Fibroblast of skin of scalp (primary cell): ENCODE data around the gene BHLHE40.
"Not testable (repeated sequence)": the region's sequence is repeated elsewhere in the genome, so short reads cannot be mapped to it uniquely, and the experiment has no call there.

ENCODE experiments used
- DNase-seq: peaks from one replicate; pipeline ENCODE4 v3.0.0-alpha.2; 2013

Gene BHLHE40

DNA sequence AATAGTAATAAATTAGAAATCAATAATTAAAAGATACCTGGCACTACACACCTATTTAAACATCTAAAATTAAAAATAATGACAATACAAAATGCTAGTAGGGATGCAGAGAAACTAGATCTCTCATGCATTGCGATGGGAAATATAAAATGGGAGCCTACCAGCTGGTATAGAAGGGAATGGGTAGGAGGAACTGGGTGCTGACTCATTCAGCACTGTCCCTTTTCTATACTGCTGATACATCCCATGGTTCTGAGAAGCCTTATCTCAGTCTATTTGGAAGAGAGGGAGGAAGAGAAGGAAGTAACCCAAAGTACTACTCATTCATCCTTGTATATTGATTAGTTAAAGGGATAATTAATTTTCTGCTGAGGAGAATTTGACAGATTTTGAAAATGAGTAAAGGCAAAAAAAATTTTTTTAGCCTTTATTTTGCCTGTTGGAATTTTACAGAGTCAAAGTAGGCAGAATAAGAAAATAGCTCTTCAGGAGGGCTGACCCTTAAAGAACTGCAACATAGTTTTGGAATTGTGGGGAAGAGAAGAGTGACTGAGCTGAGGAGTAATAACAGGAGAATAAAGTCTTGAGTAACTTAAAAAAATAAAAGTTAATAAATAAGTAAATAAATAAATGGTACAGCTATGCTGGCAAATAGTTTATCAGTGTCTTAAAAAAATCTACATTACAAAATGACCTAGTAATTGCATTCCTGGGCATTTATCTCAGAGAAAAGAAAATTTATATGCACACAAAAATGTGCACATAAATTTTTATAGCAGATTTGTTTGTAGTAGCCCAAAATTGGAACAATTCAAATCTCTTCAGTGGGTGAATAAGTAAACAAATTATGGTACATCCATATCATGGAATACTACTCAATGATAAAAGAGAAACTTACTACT lies 15.3 kb upstream of the BHLHE40 start:
- peak; percentile 26 for DNase-seq

DNA sequence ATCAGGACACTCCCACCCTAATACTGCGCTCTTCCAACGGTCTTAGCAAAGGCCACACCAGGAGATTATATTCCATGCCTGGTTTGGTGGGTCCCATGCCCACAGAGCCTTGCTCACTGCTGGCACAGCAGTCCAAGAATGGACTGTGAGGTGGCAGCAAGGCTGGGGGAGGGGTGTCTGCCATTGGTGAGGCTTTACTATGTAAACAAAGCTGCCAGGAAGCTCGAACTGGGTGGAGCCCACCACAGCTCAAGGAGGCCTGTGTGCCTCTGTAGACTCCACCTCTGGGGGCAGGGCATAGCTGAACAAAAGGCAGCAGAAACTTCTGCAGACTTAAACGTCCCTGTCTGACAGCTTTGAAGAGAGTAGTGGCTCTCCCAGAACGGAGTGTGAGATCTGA lies 13.2 kb upstream of the BHLHE40 start:
- DNase-seq, result not testable (repeated sequence)

DNA sequence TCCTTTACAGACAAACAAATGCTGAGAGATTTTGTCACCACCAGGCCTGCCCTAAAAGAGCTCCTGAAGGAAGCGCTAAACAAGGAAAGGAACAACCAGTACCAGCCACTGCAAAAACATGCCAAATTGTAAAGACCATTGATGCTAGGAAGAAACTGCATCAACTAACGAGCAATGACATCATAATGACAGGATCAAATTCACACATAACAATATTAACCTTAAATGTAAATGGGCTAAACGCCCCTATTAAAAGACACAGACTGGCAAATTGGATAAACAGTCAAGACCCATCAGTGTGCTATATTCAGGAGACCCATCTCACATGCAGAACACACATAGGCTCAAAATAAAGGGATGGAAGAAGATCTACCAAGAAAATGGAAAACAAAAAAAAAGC lies 11.6 kb upstream of the BHLHE40 start:
- DNase-seq, result not testable (repeated sequence)

DNA sequence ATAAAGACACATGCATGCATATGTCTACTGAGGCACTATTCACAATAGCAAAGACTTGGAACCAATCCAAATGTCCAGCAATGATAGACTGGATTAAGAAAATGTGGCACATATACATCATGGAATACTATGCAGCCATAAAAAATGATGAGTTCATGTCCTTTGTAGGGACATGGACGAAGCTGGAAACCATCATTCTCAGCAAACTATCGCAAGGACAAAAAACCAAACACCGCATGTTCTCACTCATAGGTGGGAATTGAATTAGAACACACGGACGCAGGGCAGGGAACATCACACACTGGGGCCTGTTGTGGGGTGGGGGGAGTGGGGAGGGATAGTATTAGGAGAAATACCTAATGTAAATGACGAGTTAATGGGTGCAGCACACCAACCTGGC lies 7.8 kb upstream of the BHLHE40 start:
- not testable (repeated sequence) for DNase-seq

DNA sequence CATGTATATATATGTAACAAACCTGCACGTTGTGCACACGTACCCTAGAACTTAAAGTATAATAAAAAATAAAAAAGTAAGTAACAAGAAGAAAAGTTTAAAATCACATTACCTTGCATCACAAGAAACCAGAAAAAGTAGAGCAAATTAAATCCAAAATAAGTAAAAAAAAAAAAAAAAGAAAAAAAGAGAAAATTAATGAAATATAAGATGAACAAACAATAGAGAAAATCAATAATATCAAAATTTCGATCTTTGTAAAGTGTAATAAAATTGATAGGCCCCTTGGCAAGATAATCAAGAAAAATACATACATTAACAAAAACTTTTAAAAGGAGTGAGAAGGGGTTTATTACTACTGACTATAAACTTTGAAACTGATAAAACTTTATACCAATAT lies 7.4 kb upstream of the BHLHE40 start:
- no peak for DNase-seq

DNA sequence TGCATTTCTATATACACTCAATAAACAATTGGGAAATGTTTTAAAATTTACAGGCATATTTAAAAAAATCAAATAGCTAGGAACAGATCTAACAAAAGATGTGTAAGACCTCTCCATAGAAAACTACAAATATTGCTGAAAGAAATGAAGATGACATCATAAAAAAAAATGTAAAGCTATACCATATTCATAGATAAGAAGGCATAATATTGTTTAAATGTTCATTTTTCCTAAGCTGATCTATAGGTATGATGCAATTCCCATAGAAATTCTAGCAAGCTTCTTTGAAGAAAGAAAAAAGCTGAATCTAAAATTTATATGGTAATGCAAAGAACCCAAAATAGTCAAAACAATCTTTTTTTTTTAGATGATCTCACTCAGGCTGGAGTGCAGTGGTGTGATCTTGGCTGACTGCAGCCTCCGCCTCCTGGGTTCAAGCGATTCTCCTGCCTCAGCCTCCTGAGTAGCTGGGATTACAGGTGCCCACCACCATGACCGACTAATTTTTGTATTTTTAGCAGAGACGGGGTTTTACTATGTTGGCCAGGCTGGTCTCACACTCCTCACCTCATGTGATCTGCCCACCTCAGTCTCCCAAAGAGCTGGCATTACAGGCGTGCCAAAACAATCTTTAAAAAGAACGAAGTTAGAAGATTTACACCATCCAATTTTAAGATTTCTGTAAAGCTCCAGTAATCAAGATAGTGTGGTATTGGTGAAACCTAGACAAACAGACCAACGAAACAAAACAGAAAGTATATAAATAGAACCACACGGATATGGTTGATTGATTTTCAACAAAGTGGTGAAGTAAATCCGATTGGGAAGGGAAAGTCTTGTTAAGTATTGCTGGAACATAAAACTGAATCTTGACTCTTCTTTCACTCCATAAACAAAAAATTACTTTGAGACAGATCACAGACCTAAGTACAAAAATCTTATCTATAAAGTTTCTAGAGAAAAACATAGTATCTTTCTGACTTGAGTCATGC lies 6.3 kb upstream of the BHLHE40 start:
- no peak for DNase-seq

DNA sequence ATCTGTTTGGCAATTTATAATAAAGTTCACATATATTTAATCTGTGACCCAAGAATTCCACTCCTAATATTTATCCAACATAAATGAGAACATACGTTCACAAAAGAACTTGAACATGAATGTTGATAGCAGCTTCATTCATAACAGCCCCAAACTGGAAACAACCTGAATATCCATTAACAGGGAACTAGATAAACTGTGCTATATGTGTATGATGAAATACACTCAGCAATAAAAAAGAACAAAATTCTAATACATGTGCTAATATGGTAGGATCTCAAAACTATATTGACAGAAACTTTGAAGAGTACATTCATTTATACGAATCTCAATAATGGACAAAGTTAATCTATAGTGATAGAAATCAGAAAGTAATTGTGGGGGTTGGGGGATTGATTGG lies 5.1 kb upstream of the BHLHE40 start:
- DNase-seq, result no peak

DNA sequence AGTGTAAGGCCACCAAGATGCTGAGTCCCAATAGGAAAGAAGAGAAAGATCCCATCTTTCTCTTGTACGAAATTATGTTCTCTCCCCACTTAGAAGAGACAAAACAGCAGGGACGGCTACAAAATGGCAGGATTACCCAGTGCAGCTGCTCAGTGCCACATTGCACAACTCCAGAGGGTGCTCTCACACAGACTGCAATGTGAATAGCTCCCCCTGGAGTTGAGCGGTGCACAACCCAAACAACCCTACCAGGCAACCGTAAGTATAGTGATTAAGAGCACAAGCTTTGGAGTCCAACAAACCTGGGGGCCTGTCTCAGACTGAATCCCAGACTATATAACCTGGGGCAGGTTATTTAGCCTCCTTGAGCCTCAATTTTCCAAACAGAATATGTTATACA lies 3.1 kb upstream of the BHLHE40 start:
- peak; percentile 67 for DNase-seq

DNA sequence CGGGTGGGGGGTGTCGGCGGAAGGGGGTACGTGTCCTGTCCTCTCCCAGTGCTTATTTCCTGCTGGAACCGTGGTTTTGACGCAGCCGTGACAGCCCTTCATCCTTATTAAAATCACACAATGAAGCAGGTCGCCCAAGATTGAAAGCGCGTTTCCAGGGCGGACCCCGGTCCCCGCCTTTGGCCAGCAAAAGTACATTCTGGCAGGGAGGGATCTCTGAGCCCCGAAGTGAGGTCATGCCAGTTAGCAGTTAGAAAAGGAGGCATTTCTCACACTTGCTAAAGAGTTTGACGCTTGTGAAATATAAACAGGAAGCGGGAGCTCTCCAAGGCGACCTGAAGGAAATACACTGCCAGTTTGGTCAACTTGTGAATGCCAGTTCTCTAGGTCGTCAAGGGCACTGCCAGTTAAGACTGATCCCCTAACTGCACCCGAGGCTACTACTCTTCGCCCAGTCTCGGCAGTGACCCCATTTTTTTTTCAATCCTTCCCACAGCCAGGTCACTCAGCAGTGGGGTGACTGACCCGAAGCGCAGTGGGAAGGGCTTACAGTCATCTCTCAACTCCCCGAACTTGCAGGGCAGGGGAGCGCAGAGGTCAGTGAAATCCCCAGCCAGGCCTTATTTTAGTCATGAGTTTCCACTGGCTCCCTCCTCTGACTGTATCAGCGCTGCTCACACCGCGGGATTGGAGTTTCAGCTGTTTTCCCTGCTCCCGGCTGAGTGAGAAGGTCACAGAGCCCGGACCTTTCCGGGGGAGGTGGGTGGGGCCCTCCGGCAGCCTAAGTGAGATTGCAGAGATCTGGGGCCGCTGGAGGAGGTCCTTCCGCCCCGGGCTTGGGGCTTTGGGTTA lies 2.0 kb upstream of the BHLHE40 start:
- DNase-seq, result peak; percentile 67

DNA sequence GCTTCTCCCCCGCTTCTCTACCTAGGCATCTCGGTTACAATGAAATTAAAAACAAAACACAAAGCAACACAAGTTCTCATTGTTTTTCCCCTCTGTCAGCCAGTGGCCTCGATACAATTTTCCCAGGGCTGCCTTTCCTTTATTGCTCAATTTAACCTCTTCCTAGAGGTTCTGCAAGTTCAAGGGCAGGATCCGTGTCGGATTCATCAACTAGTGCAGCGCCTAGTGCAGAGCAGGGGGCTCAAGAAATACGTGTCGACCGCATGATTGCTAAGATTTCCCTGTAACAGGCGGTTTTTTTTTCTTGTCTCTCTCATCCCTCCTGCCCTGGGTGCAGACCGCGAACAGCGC lies 1.4 kb upstream of the BHLHE40 start:
- no peak for DNase-seq

DNA sequence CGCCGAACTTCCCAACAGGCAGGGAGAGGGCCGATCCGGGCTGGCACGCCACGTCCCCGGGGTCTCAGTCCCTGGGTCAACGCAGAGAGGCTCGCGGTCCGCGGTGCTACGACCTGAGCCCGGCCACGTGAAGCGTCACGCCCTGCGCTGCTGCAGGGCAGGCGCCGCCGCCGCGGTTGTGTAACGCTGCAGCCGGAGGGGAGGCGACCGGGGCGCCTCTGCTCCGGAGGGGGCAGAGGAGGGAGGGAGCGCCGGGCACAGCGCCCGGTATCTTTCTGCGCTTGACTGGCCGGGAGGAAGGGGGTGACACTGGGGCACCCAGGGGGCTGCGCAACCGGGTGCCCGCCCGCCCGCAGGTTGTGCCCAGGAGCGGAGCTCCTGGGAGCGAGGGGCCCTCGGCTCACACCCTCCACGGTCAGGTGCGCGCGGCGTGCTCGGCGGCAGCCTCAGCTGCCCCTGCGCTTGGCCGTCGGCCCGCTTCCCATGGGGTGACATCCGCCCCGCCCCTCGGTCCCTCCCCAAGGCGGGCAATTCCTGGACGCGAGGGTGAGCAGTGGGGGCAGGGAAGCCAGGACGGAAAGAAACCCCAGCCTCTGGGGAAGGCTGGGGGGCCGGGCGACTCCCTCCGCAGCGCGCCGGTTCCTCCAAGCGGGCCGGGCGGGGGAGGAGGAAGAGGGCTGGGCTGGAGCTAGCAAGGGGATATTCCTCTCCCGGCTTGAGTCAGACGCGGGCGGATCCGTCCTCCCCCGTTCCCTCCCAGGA lies 852 bp upstream of the BHLHE40 start:
- peak; percentile 99 for DNase-seq

DNA sequence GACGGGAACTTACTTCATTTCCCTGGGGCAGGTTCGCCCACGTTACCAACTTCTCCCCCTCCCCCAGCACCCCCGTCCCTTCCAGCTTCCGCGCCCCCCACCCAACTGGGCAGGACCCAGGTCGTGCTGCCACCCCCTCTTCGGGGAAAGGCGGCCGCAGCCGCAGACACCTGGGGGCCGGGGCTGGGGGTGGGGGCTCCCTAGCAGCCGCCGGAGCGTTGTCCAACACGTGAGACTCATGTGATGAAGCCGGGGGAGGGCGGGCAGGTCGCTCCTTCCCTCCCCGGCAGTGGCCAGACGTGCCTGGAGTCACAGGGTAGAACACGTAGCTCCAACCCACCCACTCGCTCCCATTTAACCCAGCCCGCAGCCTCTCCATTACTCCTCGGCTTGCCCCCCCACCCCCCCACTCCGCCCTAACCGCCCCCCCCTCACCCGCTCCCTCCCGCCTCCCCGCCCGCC lies 240 bp upstream of the BHLHE40 start:
- DNase-seq, result peak; percentile 98

DNA sequence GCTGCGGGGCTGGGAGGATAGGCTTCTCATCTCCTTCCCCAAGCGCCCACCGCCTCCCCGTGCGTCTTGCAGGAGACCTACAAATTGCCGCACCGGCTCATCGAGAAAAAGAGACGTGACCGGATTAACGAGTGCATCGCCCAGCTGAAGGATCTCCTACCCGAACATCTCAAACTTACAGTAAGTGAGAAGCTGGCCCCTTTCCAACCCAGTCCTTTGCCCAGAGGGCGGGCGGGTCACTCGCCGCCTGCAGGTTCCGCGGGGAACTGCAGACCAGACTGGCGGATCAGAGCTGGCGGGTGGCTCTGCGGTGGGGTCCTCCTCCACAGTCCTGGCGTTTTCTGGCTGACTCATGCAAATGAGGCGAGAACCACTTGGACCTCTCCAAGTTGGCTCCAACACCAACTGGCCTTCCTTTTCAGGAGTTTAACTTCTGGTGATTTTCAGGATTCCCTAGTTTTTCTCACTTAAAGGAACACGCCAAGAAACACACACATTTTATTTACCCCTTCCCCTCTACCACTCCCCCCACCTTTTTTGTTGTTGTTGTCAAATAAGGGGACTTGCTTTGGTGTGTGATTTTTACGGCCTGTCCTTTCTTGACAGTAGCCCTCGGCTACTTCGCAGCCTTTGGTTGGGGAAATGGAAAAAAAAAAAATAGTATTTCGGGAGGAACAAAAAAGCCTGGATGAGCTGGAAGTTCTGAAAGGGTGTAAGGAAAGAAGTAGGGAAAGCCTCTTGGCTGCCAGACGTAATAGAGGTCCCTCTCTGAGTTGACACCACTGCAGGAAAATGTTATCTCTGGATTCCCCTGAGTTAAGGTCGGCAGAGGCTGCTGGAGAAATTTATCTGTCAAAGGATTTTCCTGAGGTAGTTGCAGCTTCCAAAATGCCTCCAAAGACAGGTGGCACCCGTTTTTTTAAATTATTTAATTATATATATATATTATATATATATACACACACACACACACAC lies 1.3 kb downstream of the BHLHE40 start:
- DNase-seq, result peak; percentile 94

DNA sequence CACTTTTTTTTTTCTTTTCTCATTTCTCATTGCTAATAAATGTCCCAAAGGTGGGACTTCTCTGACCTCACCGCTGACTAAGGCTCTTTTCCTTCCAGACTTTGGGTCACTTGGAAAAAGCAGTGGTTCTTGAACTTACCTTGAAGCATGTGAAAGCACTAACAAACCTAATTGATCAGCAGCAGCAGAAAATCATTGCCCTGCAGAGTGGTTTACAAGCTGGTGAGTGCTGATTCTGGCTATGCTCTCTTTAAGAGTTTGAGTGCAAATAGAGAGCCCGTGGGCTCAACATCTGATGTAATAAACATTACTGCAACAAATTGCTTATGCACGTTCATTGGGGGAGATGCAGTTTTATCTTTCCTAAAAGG lies 2.0 kb downstream of the BHLHE40 start:
- DNase-seq, result no peak

DNA sequence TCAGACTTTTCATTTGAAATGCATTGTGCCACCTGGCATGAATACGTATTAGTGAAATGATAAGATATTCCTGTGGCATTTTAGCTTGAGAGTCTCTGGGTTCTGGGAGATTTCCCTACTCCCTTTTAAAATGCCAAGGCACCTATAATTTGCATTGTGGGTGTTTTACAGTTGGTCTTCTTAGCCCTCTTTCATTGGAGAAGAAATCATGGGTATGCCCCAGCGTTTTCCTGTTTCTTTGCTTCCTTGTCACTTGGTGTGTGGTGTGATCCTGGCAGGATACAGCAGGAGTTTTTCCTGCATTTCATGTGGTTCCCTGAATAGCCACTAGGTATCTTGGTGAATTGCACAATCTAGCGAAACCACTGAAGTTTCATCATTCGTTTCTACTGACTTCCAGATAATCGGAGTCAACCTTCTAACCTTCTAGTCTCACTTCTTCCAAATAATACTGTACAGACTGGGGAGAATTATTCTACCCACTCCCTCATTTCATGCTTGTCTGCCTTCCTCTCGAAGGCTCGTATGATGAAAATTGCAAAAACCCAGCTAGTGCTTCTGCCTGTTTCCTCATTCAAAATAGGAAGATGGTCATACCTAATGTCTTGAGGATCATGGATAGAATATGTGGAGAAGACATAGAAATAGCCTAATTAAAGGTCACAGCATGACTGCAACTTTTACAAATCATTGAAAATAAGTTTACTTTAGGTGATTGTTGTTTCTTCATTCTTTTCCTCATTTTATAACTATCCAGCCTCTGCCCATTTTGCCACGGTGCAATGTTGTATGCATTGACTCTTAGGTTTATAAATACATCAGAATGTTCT lies 2.6 kb downstream of the BHLHE40 start:
- peak; percentile 61 for DNase-seq

DNA sequence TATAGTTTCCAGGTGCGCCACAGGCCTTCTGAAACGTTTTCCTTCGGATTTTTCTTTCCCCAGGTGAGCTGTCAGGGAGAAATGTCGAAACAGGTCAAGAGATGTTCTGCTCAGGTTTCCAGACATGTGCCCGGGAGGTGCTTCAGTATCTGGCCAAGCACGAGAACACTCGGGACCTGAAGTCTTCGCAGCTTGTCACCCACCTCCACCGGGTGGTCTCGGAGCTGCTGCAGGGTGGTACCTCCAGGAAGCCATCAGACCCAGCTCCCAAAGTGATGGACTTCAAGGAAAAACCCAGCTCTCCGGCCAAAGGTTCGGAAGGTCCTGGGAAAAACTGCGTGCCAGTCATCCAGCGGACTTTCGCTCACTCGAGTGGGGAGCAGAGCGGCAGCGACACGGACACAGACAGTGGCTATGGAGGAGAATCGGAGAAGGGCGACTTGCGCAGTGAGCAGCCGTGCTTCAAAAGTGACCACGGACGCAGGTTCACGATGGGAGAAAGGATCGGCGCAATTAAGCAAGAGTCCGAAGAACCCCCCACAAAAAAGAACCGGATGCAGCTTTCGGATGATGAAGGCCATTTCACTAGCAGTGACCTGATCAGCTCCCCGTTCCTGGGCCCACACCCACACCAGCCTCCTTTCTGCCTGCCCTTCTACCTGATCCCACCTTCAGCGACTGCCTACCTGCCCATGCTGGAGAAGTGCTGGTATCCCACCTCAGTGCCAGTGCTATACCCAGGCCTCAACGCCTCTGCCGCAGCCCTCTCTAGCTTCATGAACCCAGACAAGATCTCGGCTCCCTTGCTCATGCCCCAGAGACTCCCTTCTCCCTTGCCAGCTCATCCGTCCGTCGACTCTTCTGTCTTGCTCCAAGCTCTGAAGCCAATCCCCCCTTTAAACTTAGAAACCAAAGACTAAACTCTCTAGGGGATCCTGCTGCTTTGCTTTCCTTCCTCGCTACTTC lies 3.8 kb downstream of the BHLHE40 start:
- no peak for DNase-seq

DNA sequence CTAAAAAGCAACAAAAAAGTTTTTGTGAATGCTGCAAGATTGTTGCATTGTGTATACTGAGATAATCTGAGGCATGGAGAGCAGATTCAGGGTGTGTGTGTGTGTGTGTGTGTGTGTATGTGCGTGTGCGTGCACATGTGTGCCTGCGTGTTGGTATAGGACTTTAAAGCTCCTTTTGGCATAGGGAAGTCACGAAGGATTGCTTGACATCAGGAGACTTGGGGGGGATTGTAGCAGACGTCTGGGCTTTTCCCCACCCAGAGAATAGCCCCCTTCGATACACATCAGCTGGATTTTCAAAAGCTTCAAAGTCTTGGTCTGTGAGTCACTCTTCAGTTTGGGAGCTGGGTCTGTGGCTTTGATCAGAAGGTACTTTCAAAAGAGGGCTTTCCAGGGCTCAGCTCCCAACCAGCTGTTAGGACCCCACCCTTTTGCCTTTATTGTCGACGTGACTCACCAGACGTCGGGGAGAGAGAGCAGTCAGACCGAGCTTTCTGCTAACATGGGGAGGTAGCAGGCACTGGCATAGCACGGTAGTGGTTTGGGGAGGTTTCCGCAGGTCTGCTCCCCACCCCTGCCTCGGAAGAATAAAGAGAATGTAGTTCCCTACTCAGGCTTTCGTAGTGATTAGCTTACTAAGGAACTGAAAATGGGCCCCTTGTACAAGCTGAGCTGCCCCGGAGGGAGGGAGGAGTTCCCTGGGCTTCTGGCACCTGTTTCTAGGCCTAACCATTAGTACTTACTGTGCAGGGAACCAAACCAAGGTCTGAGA lies 4.7 kb downstream of the BHLHE40 start:
- DNase-seq, result peak; percentile 89

DNA sequence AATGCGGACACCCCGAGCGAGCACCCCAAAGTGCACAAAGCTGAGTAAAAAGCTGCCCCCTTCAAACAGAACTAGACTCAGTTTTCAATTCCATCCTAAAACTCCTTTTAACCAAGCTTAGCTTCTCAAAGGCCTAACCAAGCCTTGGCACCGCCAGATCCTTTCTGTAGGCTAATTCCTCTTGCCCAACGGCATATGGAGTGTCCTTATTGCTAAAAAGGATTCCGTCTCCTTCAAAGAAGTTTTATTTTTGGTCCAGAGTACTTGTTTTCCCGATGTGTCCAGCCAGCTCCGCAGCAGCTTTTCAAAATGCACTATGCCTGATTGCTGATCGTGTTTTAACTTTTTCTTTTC lies 5.3 kb downstream of the BHLHE40 start:
- no peak for DNase-seq
